Panc1 (cell line): ENCODE data around the gene NUDT22. TPM values are rescaled to one million over a fixed set of nuclear protein-coding genes. Genes with fewer than 3 reads are reported as not detected.

ENCODE experiments used
- ATAC-seq: fragments of 200-7000 bp; cut with Tn5 transposase; 2 replicates; pipeline ENCODE4 v1.9.1; 2020; ENCODE audit warnings: mild to moderate bottlenecking, moderate library complexity
- BruUV-seq: library from RNA; stranded (reverse); fragments of 400-500 nt; replicated peaks from 2 replicates; lab custom pipeline; 2021; lab: Mats Ljungman, UMichigan
- CTCF ChIA-PET: fragments of 300-600 bp; sonication (Branson Sonifier 250); formaldehyde crosslinking; loops from one replicate; lab custom pipeline; 2022; ENCODE audit warnings: antibody characterized with exemption; lab: Charles Lee
- POLR2A ChIA-PET: fragments of 300-600 bp; sonication (Branson Sonifier 250); formaldehyde crosslinking; loops from one replicate; lab custom pipeline; 2022; ENCODE audit warnings: antibody characterized with exemption; lab: Charles Lee
- DNase-seq: peaks from one replicate; pipeline ENCODE4 v3.0.0-alpha.2; 2010; ENCODE audit warnings: low read depth, low spot score
- H3K27ac ChIP-seq: 2 replicates; pipeline ENCODE4 v1.5.1; 2011; ENCODE audit warnings: mild to moderate bottlenecking, low read length, inconsistent platforms
- H3K27me3 ChIP-seq: fragments of 200-500 bp; sonication (Bioruptor generic); 2 replicates; pipeline ENCODE4 v1.6.0; 2014; ENCODE audit warnings: low read length, inconsistent platforms; ENCODE audit not compliant: control insufficient read depth, insufficient read depth
- H3K36me3 ChIP-seq: fragments of 200-500 bp; sonication (Bioruptor generic); 2 replicates; pipeline ENCODE4 v1.5.1; 2014; ENCODE audit warnings: inconsistent platforms, mild to moderate bottlenecking, low read length, moderate library complexity; ENCODE audit not compliant: control insufficient read depth, insufficient read depth
- H3K4me1 ChIP-seq: 2 replicates; pipeline ENCODE4 v1.5.1; 2011; ENCODE audit warnings: inconsistent platforms, mild to moderate bottlenecking, low read length, moderate library complexity; ENCODE audit not compliant: control insufficient read depth, insufficient read depth
- H3K4me3 ChIP-seq, 2 experiments: 2 replicates each; pipeline ENCODE4 v1.5.1; 2011 to 2012; ENCODE audit warnings: low read depth in 2 of 2, low read length in 2 of 2, mild to moderate bottlenecking in 2 of 2, inconsistent platforms in 1 of 2, moderate library complexity in 1 of 2
- H3K9me3 ChIP-seq: fragments of 200-500 bp; sonication (Bioruptor generic); 2 replicates; pipeline ENCODE4 v1.5.1; 2014; ENCODE audit warnings: low read depth, mild to moderate bottlenecking, inconsistent platforms, low read length, moderate library complexity; ENCODE audit not compliant: control insufficient read depth, insufficient read depth
- CTCF ChIP-seq: fragments of 450-650 bp; IDR thresholded peaks from 2 replicates; pipeline ENCODE4 v1.5.1; 2017; ENCODE audit warnings: mild to moderate bottlenecking
- POLR2AphosphoS5 ChIP-seq: IDR thresholded peaks from 2 replicates; pipeline ENCODE4 v1.6.1; 2012; ENCODE audit warnings: mild to moderate bottlenecking, low read depth, low read length, moderate library complexity
- REST ChIP-seq, 2 experiments: IDR thresholded peaks; 2 replicates each; pipeline ENCODE4 v1.6.1; 2011 to 2012; ENCODE audit warnings: low read depth in 2 of 2, control low read depth in 1 of 2, low read length in 1 of 2, mild to moderate bottlenecking in 1 of 2, moderate library complexity in 1 of 2; ENCODE audit not compliant: insufficient read depth in 1 of 2
- SIN3A ChIP-seq: IDR thresholded peaks from 2 replicates; pipeline ENCODE4 v1.6.1; 2012; ENCODE audit warnings: low read depth, mild to moderate bottlenecking, low read length, moderate library complexity, borderline replicate concordance; ENCODE audit not compliant: insufficient read depth
- TCF7L2 ChIP-seq: IDR thresholded peaks from 2 replicates; pipeline ENCODE4 v1.6.1; 2011; ENCODE audit warnings: mild to moderate bottlenecking, low read depth, low read length, inconsistent platforms
- in situ Hi-C: cut with HindIII; loops from 2 replicates; pipeline ENCODE4 v1.10.0; 2016; ENCODE audit warnings: low sequenced_read_pairs, low pct_unique_long_range_greater_than_20kb
- intact Hi-C: fragments of 100-400 bp; cut with micrococcal nuclease; formaldehyde crosslinking; loops from one replicate; pipeline ENCODE4 v1.10.0; 2022; ENCODE audit not compliant: unreplicated experiment
- total RNA-seq: library from RNA; stranded (reverse); gene quantifications from one replicate; pipeline ENCODE4 v1.2.1, GENCODE V29; 2021; ENCODE audit not compliant: unreplicated experiment

The NUDT22 gene
- total RNA-seq, 1 experiment from 2014 or later = 98.8 TPM

- ChIA-PET POLR2A (no interaction called here), CTCF (no interaction called here)
- no peak overlapping the region for H3K27ac ChIP-seq
- no peaks in the 10 kb centered on the region for H3K9me3 ChIP-seq
- BruUV-seq = no TSS peak
- ATAC-seq (no peak), DNase-seq (no peak)
- no peak for TF ChIP-seq REST (IDR thresholded peaks at IDR 0.05; ENCODE audit: insufficient read depth in 1 of 2, low read depth in 2 of 2, low read length in 1 of 2)
- TF ChIP-seq CTCF = no peak
- no peak for TF ChIP-seq POLR2AphosphoS5
- no peak for TF ChIP-seq TCF7L2
- TF ChIP-seq SIN3A = no peak
- H3K4me1 ChIP-seq = peaks cover 3% of the 10 kb centered on the region; the same call in 1 of the 2 replicates
- intact Hi-C loops (no loop called here), in situ Hi-C loops (no loop called here)
- no peaks in the 10 kb centered on the region for H3K27me3 ChIP-seq
- no peaks in the 10 kb centered on the region for H3K36me3 ChIP-seq
- no peak overlapping the region for H3K4me3 ChIP-seq
Observed at GRCh38 chr11:64261556-64262080, 35.5 kb downstream of the NUDT22 start.

GRCh38 chr11:64262271-64263002 is 36.4 kb downstream of the NUDT22 start:
- intact Hi-C loops = no loop called here
- no peaks in the 10 kb centered on the region for H3K36me3 ChIP-seq
- no peak for ATAC-seq

More at GRCh38 chr11:64262271-64263002, 36.4 kb downstream of the NUDT22 start:
- TF ChIP-seq REST (IDR thresholded peaks at IDR 0.05; ENCODE audit: insufficient read depth in 1 of 2, low read depth in 2 of 2, low read length in 1 of 2) (no peak), CTCF (no peak), TCF7L2 (no peak), SIN3A (no peak), POLR2AphosphoS5 (no peak)
- ChIA-PET POLR2A (no interaction called here), CTCF (interaction anchor here (0.6 kb wide), 1 partner anchor 10 kb away, joined by 5 read pairs; no protein-coding TSS in a partner anchor)
- Histone ChIP-seq H3K4me3 (no peak overlapping the region), H3K9me3 (no peaks in the 10 kb centered on the region), H3K27ac (no peak overlapping the region), H3K4me1 (peaks cover 3% of the 10 kb centered on the region; the same call in 1 of the 2 replicates), H3K27me3 (no peaks in the 10 kb centered on the region)
- in situ Hi-C loops = no loop called here
- DNase-seq = no peak
- BruUV-seq = no TSS peak
